Choroid plexus epithelial cell (primary cell): Measurements from ENCODE around the gene ERBB2.

ENCODE experiments used
- DNase-seq: peaks from one replicate; pipeline ENCODE4 v3.0.0-alpha.2; 2010; ENCODE audit warnings: low read depth
- H3K4me3 ChIP-seq: 2 replicates; pipeline ENCODE4 v1.5.1; 2011; ENCODE audit warnings: low read depth, mild to moderate bottlenecking, control low read depth, low read length, moderate library complexity
- TF ChIP-seq, protein P1 (sequence below): conservative IDR thresholded peaks from 2 replicates; pipeline ENCODE4 v1.5.1; 2011; ENCODE audit warnings: low read depth, mild to moderate bottlenecking, control low read depth, inconsistent platforms, low read length, moderate library complexity

The ERBB2 gene

DNA sequence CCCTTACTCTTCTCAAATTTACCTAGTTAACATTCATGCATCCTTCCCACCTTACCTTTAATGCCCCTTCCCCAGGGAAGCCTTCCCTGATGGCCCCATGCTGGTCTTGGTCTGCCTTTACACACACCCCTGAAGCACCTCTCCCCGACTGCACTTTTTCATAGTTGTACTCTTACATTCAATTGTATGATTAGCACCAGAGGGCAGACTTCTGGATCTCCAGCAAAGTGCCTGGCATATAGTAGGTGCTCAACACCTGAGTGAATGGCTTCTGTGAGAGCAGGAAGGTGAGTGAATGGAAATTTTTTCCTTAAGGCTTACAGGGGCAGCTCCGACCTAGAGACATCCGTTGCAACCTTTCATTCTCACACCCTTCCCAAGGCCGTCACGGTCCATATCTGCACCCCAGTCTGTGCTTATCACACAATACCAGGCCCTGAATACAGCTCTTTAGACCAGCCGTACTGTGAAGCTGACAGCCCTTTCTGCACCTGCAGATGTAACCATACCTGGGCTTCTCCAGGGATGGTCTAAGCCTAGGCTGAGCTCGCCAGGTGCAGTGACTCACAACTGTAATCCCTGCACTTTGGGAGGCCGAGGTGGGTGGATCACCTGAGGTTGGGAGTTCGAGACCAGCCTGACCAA, 16.4 kb upstream of the ERBB2 start:
- TF ChIP-seq, protein P1, sequence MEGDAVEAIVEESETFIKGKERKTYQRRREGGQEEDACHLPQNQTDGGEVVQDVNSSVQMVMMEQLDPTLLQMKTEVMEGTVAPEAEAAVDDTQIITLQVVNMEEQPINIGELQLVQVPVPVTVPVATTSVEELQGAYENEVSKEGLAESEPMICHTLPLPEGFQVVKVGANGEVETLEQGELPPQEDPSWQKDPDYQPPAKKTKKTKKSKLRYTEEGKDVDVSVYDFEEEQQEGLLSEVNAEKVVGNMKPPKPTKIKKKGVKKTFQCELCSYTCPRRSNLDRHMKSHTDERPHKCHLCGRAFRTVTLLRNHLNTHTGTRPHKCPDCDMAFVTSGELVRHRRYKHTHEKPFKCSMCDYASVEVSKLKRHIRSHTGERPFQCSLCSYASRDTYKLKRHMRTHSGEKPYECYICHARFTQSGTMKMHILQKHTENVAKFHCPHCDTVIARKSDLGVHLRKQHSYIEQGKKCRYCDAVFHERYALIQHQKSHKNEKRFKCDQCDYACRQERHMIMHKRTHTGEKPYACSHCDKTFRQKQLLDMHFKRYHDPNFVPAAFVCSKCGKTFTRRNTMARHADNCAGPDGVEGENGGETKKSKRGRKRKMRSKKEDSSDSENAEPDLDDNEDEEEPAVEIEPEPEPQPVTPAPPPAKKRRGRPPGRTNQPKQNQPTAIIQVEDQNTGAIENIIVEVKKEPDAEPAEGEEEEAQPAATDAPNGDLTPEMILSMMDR = no peak
- no peak overlapping the region for H3K4me3 ChIP-seq
- DNase-seq = no peak

DNA sequence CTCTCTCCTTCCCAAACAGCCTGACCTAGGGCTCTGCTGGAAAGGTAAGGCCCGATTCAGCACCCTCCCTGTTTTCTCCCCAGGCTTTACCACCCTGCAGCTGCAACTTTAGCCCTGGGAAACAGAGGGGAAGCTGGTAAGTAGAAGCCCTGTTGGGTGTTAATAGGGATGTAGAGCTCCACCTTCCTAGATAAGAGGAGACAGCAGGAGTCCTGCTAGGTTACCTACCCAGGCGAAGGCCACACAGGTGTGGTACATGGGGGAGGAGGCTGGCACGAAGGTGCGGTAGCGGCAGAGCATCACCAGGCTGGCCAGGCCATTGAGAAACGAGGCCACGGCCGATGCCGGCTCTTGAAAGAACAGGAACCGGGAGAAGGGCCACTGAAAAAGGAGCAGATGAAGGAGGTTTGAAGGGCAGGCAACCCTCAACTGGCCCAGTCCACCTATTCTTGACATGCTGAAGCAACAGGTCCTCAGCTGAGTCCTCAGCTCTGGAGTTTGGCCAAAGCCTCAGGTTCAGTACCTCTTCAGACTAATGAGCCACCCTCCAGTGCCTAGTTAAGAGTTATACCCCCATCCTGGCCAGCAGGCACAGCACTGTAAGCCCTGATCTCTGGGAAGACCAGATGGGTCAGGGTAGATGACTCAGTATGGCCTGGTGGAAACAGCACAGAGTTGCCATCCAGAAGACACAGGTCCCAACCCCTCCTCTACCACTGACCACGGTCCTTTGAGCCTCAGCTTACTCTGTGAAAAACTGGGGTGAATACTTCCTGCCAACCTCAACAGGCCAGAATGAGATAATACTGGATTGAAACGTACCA, 15.3 kb upstream of the ERBB2 start:
- no peak for DNase-seq
- TF ChIP-seq, protein P1 = no peak
- H3K4me3 ChIP-seq = no peak overlapping the region

DNA sequence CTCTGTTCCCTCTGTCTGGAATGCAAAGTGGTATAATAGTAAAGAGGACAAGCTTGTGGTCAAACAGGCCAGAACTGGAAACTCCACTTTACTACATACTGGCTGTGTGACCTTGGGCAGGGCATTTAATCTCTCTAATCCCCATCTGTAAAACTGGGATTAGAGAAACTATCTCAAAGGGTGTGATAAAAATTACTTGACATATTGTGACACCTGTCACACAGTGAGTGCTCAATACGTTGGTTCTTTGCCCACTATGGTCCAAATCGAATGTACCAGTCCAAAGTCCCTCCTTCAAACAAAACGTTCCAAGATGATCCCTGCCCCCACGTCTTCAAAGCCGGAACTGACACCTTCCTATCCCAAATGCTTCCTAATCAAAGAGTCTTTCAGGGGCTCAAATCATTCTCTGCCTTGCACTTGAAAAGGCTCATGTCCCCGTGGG, 12.7 kb upstream of the ERBB2 start:
- DNase-seq = no peak
- TF ChIP-seq, protein P1 = no peak
- H3K4me3 ChIP-seq = peak overlapping the region; percentile 79

DNA sequence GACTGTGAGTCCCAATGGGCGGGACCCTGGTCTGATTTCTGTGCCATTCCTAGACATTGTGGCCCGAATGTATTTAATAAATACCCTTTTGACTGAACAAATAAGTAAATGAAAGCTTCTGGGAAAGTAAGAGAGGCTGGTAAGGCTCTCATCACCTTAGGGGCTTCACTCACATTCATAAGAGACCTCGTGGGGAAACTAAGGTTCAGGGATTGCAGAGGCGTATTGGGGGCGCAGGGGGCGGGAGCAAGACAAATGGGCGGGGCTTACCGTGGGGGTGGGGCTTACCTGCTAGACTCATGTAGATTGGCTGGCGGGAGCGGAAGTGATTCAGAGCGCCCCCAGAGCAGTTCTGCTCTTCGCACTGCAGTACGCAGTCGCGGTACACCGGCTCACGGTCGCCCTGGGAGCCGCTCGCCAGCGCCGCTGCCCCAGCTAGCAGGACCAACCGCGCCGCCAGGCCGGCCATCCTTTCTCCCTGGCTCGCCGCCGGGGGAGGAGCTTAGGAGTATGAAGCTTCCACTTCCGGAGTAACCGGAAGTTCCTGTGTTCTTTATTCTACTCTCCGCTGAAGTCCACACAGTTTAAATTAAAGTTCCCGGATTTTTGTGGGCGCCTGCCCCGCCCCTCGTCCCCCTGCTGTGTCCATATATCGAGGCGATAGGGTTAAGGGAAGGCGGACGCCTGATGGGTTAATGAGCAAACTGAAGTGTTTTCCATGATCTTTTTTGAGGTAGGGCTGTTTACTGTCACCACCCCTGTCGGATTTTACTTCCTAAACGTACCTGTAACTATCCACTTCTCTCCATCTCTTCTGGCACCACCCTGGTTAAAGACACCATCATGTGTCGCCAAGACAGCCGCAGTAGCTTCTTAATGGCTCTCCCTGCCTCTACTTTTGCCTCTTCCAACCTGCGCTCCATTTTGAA, 12.1 kb upstream of the ERBB2 start, which contains the start of gene PGAP3:
Gene PGAP3, minus strand, starts transcription at position 512 of the 929 bp plus-strand sequence. Its CDS starts 43 bp downstream, at position 469.
- peak within 1 kb of the TSS; percentile 79 for H3K4me3 ChIP-seq
- peak; percentile 90 for DNase-seq
- TF ChIP-seq, protein P1 = no peak

DNA sequence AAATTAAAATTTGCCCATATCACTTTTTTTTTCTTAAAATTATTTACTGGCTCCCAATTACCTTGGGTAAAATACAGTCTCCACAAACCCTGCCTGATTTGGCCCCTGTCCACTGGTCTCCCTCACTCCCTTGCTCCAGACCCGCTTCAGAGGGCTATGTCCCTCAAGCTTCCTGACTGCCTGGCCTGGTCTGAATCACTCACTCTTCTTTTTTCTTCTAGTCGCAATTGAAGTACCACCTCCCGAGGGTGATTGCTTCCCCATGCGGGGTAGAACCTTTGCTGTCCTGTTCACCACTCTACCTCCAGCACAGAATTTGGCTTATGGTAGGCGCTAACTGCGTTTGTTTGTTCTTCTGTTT, 11.4 kb upstream of the ERBB2 start:
- peak; percentile 21 for DNase-seq
- peak overlapping the region; percentile 79 for H3K4me3 ChIP-seq
- TF ChIP-seq, protein P1 = no peak

DNA sequence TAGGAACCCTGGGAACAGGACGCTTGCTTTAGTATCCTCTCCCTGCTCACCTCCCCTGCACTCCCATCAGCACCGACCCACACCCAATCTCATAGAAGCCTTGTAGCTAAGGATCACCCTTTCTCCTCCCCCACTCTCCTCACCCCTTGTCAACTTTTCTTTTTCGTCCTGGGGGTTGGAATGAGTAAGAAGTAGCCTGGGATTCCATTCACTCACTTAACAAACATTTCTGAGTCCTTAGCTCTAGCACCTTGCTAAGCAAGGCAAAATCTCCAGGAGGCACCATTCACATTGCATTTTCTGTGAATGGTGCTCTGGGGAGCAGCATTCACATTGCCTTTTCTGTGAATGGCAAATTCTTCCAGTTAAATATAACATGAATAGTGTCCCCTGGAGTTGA, 10.9 kb upstream of the ERBB2 start:
- no peak for DNase-seq
- no peak overlapping the region for H3K4me3 ChIP-seq

More for the DNA sequence above, 10.9 kb upstream of the ERBB2 start:
- TF ChIP-seq, protein P1 = no peak
